Activated CD8-positive, alpha-beta memory T cell treated with anti-CD3 and anti-CD28 coated beads for 36 hours (primary cell): ENCODE data around the gene HTR3E. TPM values are rescaled to one million over a fixed set of nuclear protein-coding genes. Genes with fewer than 3 reads are reported as not detected.
"Not testable (repeated sequence)": the region's sequence is repeated elsewhere in the genome, so short reads cannot be mapped to it uniquely, and the experiment has no call there.

Experiments
- CTCF ChIA-PET: fragments of 350-600 bp; sonication (Branson Sonifier 250); formaldehyde crosslinking; loops from one replicate; lab custom pipeline; 2021; ENCODE audit warnings: antibody characterized with exemption; lab: Charles Lee
- POLR2A ChIA-PET: fragments of 350-600 bp; sonication (Branson Sonifier 250); formaldehyde crosslinking; loops from one replicate; lab custom pipeline; 2021; ENCODE audit warnings: antibody characterized with exemption; lab: Charles Lee
- total RNA-seq, 2 experiments: library from RNA; stranded (reverse); gene quantifications; one replicate each; pipeline ENCODE4 v1.2.3, GENCODE V29; 2021

Gene HTR3E
- total RNA-seq, 2 experiments from 2014 or later: not detected

DNA sequence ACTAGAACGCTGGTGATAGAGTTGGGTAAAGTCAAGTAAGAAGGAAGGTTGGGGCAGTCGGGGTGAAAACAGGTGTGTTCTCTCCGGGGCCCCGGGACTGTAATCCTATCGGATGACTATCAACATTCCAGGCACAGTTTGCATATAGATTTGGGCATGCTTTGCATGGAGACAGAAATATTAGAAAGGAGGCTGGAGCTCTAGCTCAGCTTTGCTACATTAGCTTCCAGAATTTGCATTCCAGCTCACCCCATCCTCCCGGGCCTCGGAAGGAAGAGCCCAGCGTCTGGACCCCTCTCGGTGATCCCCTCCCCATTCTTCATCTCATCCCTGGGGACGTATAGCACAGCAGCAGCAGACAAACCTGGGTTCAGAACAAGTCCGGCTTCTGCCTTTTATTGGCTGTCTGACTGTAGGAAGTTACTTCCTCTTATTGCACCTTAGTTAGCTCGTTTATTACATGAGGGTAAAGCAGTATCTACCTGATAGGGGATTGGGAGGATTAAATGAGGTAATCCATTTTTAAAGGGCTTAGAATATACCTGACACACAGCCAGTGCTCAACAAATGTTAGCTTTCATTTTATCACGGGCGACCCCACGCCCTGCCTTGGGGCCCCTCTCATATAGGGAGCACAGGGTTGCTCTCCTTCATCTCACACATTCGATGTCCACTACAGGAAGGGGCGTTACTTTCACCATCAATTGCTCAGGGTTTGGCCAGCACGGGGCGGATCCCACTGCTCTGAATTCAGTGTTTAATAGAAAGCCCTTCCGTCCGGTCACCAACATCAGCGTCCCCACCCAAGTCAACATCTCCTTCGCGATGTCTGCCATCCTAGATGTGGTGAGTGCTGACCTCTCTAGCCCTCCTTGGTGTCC lies 3.2 kb downstream of the HTR3E start:
- CTCF ChIA-PET: no interaction called here
- POLR2A ChIA-PET: no interaction called here

DNA sequence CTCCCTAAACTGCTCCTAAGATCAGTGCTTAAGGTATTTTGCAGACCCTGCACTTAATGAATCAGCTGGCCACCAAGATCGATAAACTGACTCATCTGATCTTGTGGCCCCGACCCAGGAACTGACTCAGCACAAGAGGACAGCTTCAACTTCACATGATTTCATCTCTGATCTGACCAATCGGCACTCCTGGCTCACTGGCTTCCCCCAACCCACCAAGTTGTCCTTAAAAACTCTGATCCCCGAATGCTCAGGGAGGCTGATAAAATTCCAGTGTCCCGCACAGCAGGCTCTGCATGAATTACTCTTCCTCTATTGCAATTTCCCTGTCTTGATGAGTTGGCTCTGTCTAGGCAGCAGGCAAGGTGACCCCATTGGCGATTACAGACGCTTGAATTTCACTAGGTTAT lies 13.5 kb downstream of the HTR3E start:
- ChIA-PET CTCF (no interaction called here), POLR2A (no interaction called here)

DNA sequence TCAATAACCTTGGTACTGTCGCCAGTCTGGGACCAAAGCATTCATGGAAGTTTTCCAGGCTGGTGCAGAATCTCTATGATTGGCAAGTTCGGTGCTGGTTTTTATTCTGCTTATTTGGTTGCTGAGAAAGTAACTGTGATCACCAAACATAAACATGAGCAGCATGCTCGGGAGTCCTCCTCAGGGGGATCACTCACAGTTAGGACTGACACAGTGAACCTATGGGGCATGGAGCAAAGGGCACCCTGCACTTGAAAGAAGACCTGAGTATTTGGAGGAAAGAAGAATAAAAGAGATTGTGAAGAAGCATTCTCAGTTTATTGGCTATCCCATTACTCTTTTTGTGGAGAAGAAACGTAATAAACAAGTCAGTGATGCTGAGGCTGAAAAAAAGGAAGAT lies 19.2 kb downstream of the HTR3E start:
- CTCF ChIA-PET: no interaction called here
- POLR2A ChIA-PET: no interaction called here

DNA sequence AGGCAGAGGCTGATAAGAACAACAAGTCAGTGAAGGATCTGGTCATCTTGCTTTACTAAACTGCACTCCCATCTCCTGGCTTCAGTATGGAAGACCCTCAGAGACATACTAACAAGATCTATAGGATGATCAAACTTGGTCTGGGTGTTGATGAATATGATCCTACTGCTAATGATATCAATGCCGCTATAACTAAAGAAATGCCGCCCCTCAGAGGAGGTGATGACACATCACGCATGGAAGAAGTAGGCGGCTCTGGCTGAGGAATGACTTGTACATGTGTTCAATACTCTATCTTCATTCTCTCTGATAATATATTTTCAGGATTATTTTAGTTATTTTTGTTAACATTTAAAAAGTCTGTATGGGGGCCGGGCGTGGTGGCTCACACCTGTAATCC lies 20.8 kb downstream of the HTR3E start:
- POLR2A ChIA-PET: no interaction called here
- CTCF ChIA-PET: interaction anchor here (0.8 kb wide), 1 partner anchor 223 kb away, joined by 3 read pairs; no protein-coding TSS in a partner anchor

DNA sequence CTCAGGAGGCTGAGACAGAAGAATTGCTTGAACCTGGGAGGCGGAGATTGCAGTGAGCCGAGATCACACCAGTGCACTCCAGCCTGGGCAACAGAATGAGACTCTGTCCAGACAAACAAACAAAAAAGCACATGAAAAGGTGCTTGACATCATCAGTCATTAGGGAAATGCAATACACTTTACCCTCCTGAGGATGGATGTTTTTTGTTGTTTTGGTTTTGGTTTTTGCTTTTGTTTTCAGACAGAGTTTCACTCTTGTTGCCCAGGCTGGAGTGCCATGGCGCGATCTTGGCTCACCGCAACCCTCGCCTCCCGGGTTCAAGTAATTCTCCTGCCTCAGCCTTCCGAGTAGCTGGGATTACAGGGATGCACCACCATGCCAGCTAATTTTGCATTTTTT lies 24.2 kb downstream of the HTR3E start:
- POLR2A ChIA-PET, CTCF ChIA-PET: not testable (repeated sequence)

DNA sequence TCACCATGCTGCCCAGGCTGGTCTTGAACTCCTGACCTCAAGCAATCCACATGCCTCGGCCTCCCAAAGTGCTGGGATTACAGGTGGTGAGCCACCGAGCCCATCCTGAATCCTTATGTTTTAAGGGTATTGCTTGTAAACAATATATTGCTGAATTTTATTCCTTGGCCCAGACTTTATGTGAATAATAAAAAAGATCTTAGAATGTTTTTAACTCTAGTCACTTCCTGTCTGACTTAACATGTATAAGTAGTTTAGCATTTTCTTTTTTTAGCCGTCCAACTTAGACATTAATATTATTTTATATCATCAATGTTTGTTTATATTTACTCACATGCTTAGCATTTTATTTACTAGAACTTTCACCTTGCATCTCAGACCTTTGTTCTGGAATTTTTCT lies 29.1 kb downstream of the HTR3E start:
- CTCF ChIA-PET: no interaction called here
- POLR2A ChIA-PET: no interaction called here

DNA sequence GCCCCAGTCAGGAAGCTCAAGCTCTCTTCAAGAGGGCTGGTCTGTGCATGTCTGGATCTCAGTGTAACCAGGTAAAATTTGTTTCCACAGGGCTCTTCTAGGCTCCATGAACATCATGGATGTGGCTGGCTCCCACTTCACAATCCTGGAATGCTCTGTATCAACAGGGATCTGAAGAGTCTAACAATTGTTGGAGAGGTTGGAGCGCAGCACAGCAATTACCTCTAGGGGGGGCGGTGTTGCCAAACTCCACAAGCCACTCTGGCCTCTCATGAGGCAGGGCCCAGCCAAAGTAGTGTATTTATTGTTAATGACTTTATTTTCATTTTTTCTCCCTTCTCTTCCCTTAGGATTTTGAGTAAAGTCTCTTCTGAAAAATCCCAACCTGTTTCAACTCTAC lies 32.1 kb downstream of the HTR3E start:
- POLR2A ChIA-PET: no interaction called here
- CTCF ChIA-PET: no interaction called here

DNA sequence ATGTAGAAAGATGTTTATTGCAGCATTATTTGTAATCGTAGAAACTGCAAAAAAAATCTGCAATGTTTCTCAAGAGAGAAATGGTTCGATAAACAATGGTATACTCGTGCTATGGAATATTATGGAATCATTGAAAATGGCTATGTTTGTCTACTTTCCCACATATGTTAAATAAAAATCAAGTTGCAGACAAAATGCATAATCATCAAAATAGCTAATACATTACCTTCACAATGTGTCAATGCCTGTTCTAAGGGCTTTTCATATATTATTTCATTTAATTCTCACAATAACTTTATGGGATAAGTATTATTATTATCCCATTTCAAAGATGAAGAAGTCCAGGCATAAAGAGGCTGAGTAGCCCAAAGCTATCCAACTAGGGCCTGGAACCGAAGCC lies 36.1 kb downstream of the HTR3E start:
- ChIA-PET POLR2A (no interaction called here), CTCF (no interaction called here)

DNA sequence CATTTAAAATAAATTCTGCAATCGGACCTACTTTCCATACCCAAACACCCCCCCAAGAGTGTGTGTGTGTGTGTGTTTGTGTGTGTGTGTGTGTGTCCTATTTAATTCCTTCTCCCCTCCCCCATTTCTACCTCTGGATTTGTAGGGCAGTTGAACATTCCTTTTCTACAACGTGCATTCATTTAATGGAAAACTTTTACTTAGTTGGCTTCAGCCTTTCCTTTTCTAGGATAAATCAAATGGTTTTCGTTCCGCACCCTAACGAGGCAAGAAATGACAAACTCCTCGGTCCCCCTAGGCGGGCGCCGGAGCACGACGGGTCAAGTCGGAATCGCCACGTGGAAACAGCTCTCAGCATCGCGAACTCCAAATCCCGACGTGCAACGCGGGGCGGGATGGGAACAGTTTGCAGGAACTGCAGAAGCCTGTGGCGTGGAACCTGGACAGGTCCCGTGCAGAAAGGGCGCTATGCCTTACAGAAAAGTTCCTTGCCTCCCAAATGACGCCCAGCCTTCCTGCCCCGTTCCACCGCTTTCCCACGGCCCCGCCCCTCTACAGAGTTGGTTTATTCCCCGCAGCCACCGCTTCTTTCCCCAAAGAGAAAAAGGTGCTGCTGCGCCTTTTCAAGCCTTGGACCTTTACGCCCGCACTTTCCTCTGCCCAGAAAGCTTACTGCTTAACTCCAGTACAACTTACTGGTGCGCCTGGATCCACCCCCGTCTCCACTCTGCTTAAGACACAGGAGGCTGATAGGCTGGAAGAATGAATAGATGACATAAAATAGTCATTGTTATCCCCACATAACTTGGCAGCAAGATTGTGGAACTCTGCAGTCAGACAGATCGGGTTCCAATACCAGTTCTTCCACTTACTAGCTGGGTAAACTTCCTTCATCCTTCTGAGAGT lies 37.2 kb downstream of the HTR3E start:
- ChIA-PET CTCF (interaction anchor here (1.1 to 1.9 kb wide), 4 partner anchors 24 to 238 kb away, joined by 3 to 5 read pairs (median 4); partner anchors contain the start of genes ABCC5 and EEF1AKMT4), POLR2A (interaction anchor here (1.2 kb wide), 1 partner anchor 52 kb away, joined by 4 read pairs; the partner anchor contains the start of gene ABCF3)

DNA sequence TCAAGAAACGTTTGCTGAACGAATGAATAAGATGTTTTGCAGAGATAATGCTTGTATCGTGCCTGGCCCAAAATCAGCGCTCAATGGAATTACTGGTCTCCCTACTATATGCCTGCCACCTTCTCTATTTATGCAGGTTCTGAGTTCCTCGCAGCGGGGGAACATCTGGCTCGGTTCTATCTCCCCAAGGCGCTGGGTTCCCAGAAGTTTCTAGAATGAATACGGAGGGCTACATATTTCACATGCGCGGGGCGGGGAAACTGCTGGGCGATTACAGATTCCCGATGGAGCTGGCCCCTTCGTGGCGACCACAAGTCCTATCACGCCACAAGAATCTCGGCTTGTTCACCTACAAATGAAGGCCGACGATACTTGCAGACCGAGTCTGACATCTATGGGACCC lies 37.9 kb downstream of the HTR3E start:
- POLR2A ChIA-PET: interaction anchor here (1.2 kb wide), 1 partner anchor 51 kb away, joined by 4 read pairs; the partner anchor contains the start of gene ABCF3
- CTCF ChIA-PET: interaction anchor here (1.1 to 1.9 kb wide), 4 partner anchors 23 to 239 kb away, joined by 3 to 5 read pairs (median 4); partner anchors contain the start of genes ABCC5 and EEF1AKMT4

DNA sequence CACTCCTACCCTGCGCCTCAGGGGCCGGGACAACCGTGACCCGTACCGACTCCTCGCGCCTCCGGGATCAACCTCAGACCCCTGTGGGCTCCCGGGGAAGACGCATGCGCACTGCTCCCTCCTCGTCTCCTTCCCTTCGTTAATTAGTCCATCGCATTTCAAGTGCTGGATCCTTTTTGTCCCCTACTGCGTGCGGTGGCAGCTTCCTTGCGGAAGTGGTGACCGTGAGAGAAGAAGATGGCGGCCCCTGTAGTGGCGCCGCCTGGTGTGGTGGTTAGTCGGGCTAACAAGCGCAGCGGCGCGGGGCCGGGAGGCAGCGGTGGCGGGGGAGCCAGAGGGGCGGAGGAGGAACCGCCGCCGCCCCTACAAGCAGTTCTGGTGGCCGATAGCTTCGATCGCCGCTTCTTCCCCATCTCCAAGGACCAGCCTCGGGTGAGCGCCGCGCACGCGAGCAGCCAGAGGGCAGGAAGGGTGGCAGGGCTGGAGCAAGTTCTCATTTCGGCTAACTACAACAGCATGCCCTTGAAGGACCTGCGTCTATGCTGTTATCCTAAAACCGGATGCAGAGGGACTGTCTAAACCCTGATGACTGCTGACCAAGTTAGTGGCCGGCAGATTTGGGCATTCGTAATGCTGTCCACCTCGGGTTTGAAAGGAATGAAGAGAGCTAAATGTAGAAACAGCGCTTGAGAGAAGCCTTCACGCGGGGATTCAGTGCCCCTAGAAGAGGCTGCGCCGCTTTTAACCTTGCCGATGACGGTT lies 38.5 kb downstream of the HTR3E start, which contains the start of gene EIF2B5:
Gene EIF2B5 (plus strand): TSS at position 210 of the 762 bp plus-strand sequence. CDS start 28 bp downstream, at position 238.
- POLR2A ChIA-PET: interaction anchor here (1.2 kb wide), 2 partner anchors 38 to 50 kb away, joined by 3 to 4 read pairs; partner anchors contain the start of gene ABCF3
- CTCF ChIA-PET: interaction anchor here (1.1 to 1.9 kb wide), 4 partner anchors 22 to 239 kb away, joined by 3 to 5 read pairs (median 4); partner anchors contain the start of genes ABCC5 and EEF1AKMT4

DNA sequence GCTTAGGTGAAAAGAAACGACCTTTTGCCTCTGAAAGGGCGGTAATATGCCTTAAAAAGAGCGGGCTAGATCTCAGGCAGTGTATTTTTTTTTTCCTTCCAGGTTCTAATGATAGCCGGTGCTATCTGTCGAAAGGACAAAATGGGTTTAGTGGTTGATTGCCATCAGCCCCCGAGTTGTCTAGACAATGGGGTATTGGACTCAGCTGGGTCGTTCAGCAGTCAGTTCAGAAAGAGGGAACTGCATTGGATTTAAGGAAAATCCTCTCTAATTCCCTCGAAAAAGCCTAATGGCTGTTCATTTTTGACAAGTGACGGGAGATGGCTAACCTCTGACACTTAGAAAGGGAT lies 39.0 kb downstream of the HTR3E start:
- POLR2A ChIA-PET: interaction anchor here (1.2 kb wide), 1 partner anchor 38 kb away, joined by 3 read pairs; no protein-coding TSS in a partner anchor
- CTCF ChIA-PET: interaction anchor here (1.9 kb wide), 1 partner anchor 114 kb away, joined by 5 read pairs; the partner anchor contains the start of gene EEF1AKMT4

DNA sequence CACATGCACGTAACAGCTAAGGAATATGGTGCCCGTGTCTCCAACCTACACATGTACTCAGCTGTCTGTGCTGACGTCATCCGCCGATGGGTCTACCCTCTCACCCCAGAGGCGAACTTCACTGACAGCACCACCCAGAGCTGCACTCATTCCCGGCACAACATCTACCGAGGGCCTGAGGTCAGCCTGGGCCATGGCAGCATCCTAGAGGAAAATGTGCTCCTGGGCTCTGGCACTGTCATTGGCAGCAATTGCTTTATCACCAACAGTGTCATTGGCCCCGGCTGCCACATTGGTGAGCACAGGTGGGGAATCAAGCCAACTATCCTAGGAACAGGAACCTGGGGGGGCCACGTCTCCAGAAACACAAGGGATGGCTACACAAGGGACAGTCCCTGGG lies 43.6 kb downstream of the HTR3E start:
- ChIA-PET POLR2A (no interaction called here), CTCF (no interaction called here)

DNA sequence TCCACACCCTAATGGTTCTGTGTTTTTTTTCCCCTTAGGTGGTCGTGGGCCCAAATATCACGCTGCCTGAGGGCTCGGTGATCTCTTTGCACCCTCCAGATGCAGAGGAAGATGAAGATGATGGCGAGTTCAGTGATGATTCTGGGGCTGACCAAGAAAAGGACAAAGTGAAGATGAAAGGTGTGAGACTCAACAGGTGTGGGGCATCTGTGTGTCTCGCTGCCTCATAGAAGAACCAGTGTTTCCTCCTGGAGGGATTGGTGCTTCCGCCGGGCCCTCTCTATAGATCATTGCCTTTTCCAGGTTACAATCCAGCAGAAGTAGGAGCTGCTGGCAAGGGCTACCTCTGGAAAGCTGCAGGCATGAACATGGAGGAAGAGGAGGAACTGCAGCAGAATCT lies 45.3 kb downstream of the HTR3E start:
- CTCF ChIA-PET: interaction anchor here (1.3 kb wide), 1 partner anchor 124 kb away, joined by 3 read pairs; the partner anchor contains the start of gene ABCC5
- POLR2A ChIA-PET: no interaction called here

DNA sequence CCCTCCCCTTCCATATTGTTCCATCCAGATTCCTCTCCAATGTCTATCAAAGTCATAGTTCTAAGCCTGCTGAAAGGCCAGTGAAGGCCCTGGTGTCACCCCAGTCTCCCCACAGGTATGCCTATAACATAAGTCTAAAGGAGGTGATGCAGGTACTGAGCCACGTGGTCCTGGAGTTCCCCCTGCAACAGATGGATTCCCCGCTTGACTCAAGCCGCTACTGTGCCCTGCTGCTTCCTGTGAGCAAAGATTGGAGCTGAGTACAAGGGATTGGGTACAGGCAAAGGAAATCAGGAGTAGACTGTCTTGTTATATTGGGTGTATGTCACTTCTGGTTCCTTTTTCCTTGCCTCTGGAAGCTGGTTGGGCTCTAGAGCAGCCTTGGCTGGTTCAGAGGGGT lies 46.5 kb downstream of the HTR3E start:
- POLR2A ChIA-PET: interaction anchor here (0.5 kb wide), 1 partner anchor 31 kb away, joined by 3 read pairs; no protein-coding TSS in a partner anchor
- CTCF ChIA-PET: no interaction called here

DNA sequence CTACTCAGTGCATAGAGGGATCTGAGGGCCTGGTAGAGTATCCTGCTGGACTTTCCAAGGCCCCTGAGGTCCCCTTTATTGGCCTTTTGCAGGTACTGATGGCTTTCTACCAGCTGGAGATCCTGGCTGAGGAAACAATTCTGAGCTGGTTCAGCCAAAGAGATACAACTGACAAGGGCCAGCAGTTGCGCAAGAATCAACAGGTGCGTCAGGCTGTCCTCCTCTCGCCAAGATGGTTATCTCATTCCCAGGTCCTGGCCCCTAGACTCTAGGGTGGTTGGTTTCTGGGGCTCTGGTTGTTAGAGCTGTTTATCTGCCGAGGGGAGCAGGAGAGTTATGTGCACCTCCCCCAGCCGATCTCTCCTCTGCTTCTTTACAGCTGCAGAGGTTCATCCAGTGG lies 47.6 kb downstream of the HTR3E start:
- ChIA-PET POLR2A (interaction anchor here (0.7 kb wide), 1 partner anchor 35 kb away, joined by 3 read pairs; no protein-coding TSS in a partner anchor), CTCF (interaction anchor here (0.8 kb wide), 1 partner anchor 8 kb away, joined by 3 read pairs; no protein-coding TSS in a partner anchor)

DNA sequence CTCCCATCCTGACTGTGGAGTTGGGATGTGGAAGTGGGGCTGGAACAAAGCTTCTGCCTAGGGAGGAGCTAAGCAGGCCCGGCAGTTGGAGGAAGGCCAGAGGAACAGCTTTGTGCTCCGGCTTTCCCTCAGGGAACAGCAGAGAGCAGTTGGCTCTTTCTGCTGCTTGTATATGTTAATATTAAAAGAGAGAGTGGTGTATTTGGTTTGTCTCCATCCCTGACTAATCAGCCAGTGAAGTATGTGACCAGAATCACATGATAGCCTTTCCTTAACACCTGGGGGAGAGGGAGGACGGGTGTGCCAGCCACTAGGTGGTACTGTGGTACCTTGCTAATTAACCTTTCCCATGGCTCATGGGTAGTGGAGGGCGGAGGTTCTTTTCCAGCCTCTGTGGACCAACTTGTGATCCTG lies 48.3 kb downstream of the HTR3E start:
- POLR2A ChIA-PET: no interaction called here

DNA sequence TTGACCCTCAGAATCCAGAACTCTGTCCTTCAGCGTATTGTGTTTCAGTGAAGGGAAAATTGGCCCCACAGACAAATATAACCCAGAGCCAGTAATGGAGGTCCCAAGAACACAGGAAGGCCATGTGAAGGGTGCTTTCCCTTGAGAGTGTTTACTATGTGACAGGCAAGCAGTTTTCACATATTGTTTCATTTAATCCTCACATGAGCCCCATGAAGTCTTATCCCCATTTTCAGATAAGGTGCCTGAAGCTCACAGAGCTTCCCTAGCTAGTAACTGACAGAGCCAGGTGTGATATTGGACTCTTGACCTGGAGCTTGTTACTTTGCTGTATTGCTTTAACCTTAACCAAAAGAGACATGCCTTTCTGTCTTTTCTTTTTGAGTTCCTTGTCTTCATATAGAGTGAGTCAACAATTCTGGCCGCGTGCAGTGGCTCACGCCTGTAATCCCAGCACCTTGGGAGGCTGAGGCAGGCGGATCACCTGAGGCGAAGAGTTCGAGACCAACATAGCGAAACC lies 48.9 kb downstream of the HTR3E start:
- POLR2A ChIA-PET: no interaction called here
- CTCF ChIA-PET: no interaction called here

More for the DNA sequence above, 48.3 kb downstream of the HTR3E start:
- CTCF ChIA-PET: no interaction called here
